Thyroid gland (tissue), 4 donors: ENCODE measurements around the gene CAPN3. TPM values are rescaled to one million over a fixed set of nuclear protein-coding genes. Genes with fewer than 3 reads are reported as not detected.

Source experiments
- DNase-seq, 2 donors: peaks; one replicate each; pipeline ENCODE4 v3.0.0-alpha.2; 2019
- H3K27ac ChIP-seq, 3 donors: fragments of 200-600 bp; sonication (generic); 1 replicate in 2 of 3; 2 replicates in 1 of 3; pipeline ENCODE4 v1.5.1; 2016 to 2019; ENCODE audit warnings: mild to moderate bottlenecking in 1 of 3, moderate library complexity in 1 of 3
- H3K27me3 ChIP-seq: fragments of 200-600 bp; sonication (generic); one replicate; pipeline ENCODE4 v1.5.1; 2019
- H3K36me3 ChIP-seq, 2 donors: fragments of 200-600 bp; sonication (generic); one replicate each; pipeline ENCODE4 v1.5.1; 2016 to 2019
- H3K4me1 ChIP-seq, 2 donors: fragments of 200-600 bp; sonication (generic); one replicate each; pipeline ENCODE4 v1.5.1; 2017 to 2019
- H3K4me3 ChIP-seq, 3 donors: fragments of 200-600 bp; sonication (generic); replicated peaks in 1 of 3; 1 replicate in 2 of 3; 2 replicates in 1 of 3; pipeline ENCODE4 v1.5.1; 2016; ENCODE audit warnings: mild to moderate bottlenecking in 1 of 3
- H3K9me3 ChIP-seq: fragments of 200-600 bp; sonication (generic); one replicate; pipeline ENCODE4 v1.5.1; 2017
- POLR2A ChIP-seq, 2 donors: fragments of 450-650 bp; IDR thresholded peaks; one replicate each; pipeline ENCODE4 v1.6.1; 2017; ENCODE audit warnings: antibody characterized with exemption in 2 of 2, mild to moderate bottlenecking in 2 of 2, moderate library complexity in 1 of 2
- WGBS, 2 donors: methylation state at CpG; one replicate each; pipeline ENCODE4 v1.1.5; 2017; 5-methylcytosine and 5-hydroxymethylcytosine counted together
- intact Hi-C: fragments of 100-400 bp; cut with DNase I; formaldehyde crosslinking; loops from one replicate; pipeline ENCODE4 v1.15.1; 2023
- total RNA-seq, 4 donors: library from RNA; depleted of rRNA; stranded (reverse); fragments of >200 nt; gene quantifications; one replicate each; pipeline ENCODE4 v1.2.3, GENCODE V29; 2016
- TF ChIP-seq, protein P1 (sequence below), 6 experiments: fragments of 200-600 bp in 3 of 6; fragments of 450-650 bp in 3 of 6; sonication (generic) in 3 of 6; IDR thresholded peaks; one replicate each; pipeline ENCODE4 v1.5.1; 2016 to 2019; ENCODE audit warnings: antibody characterized with exemption in 6 of 6, mild to moderate bottlenecking in 2 of 6, inconsistent platforms in 1 of 6, moderate library complexity in 1 of 6

CAPN3 gene
- total RNA-seq, 4 donors from 2014 or later, result 3.0 to 6.8 (median 4.0) TPM

DNA sequence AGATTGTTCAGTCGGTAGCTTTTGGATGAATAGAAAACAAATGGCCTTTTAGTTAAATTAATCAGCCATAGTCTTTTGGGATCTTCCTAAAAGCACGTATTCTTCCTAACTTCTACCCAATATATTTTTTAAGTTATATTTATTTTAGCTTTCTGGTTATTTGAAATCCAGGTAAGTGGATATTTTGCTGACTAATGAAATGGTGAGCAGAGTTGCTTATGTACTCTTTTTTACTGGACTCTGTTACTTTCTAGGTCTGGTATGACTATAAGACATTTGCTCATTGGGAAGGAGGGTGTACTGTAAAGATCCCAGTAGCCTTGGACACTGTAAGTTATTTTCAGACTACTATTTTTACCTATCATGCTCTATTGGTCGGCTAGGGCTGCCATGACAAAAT is 13.8 kb upstream of the CAPN3 start:
- TF ChIP-seq, protein P1, sequence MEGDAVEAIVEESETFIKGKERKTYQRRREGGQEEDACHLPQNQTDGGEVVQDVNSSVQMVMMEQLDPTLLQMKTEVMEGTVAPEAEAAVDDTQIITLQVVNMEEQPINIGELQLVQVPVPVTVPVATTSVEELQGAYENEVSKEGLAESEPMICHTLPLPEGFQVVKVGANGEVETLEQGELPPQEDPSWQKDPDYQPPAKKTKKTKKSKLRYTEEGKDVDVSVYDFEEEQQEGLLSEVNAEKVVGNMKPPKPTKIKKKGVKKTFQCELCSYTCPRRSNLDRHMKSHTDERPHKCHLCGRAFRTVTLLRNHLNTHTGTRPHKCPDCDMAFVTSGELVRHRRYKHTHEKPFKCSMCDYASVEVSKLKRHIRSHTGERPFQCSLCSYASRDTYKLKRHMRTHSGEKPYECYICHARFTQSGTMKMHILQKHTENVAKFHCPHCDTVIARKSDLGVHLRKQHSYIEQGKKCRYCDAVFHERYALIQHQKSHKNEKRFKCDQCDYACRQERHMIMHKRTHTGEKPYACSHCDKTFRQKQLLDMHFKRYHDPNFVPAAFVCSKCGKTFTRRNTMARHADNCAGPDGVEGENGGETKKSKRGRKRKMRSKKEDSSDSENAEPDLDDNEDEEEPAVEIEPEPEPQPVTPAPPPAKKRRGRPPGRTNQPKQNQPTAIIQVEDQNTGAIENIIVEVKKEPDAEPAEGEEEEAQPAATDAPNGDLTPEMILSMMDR (IDR thresholded peaks at IDR 0.05), result no peak
- no peak for TF ChIP-seq POLR2A (IDR thresholded peaks at IDR 0.05)
- peaks cover 0 to 14% of the 10 kb centered on the region in 2 donors for H3K36me3 ChIP-seq
- H3K9me3 ChIP-seq, result no peaks in the 10 kb centered on the region
- intact Hi-C loops, result no loop called here
- no peaks in the 10 kb centered on the region for H3K4me1 ChIP-seq
- no peak overlapping the region for H3K4me3 ChIP-seq
- no peak overlapping the region for H3K27ac ChIP-seq
- 94 to 98% methylated on average over 3 of the region's 3 CpGs for WGBS, 2 donors
- H3K27me3 ChIP-seq, result no peaks in the 10 kb centered on the region
- no peak for DNase-seq

DNA sequence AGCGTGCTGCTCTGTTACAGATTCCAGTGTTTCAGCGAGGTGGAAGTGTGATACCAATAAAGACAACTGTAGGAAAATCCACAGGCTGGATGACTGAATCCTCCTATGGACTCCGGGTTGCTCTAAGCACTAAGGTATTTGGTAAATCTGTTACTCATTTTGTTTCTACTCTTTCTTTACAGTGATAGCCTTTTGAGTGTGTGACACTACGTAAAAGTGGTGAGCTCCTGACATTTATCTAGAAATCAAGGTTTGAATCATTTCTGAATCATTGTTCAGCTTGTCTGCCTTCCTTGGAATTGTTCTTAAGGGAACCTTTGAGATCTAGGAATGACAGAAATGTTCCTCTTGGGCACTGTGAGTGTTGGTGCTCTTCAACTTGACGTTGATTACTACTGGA is 11.2 kb upstream of the CAPN3 start:
- Histone ChIP-seq H3K4me3 (no peak overlapping the region), H3K36me3 (peaks cover 0 to 20% of the 10 kb centered on the region in 2 donors), H3K4me1 (no peaks in the 10 kb centered on the region), H3K27me3 (no peaks in the 10 kb centered on the region), H3K9me3 (no peaks in the 10 kb centered on the region), H3K27ac (no peak overlapping the region)
- intact Hi-C loops, result no loop called here
- no peak for DNase-seq
- TF ChIP-seq POLR2A (IDR thresholded peaks at IDR 0.05), result no peak
- TF ChIP-seq, protein P1 (IDR thresholded peaks at IDR 0.05), result no peak
- WGBS, 2 donors, result 91 to 96% methylated on average over 5 of the region's 5 CpGs

DNA sequence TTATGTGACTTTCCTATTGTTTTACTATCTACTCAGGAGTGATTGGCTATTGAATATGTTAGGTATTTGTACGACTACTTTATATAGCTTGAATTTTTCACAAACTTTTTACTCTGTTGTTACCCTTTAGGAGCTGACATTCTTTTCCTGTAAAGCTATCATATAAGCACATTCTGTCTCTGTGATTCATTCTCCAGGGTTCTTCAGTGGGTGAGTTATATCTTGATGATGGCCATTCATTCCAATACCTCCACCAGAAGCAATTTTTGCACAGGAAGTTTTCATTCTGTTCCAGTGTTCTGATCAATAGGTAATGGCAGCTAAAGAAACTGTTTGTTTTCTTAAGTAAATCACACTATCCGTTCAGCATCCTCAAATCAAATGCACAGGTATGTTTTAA is 10.1 kb upstream of the CAPN3 start:
- Histone ChIP-seq H3K4me1 (no peaks in the 10 kb centered on the region), H3K36me3 (peaks cover 0 to 15% of the 10 kb centered on the region in 2 donors), H3K27me3 (no peaks in the 10 kb centered on the region), H3K4me3 (no peak overlapping the region), H3K27ac (no peak overlapping the region), H3K9me3 (no peaks in the 10 kb centered on the region)
- intact Hi-C loops, result no loop called here
- no peak for DNase-seq
- 93 to 96% methylated on average over 2 of the region's 2 CpGs for WGBS, 2 donors
- TF ChIP-seq POLR2A (IDR thresholded peaks at IDR 0.05), result no peak
- TF ChIP-seq, protein P1 (IDR thresholded peaks at IDR 0.05), result no peak

DNA sequence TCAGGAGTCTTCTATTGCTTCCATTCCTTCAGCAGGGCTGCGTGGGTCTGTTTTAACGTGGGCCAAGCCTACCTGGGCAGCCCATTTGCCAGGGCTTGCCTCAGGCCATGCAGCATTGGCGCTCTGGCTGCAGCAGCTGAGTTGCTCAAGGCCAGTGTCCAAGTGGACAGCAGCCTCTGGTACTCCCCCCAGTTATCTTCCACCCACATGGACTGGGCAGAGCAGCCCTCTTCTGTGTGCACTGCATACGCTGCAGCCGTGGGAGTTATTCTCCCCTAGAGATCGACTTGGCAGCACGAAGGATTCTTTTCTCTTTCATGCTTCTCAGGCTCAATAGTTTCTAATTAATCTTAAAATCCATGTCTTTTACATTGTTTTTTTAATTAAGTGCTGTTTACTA is 6.9 kb upstream of the CAPN3 start:
- intact Hi-C loops, result no loop called here
- DNase-seq, result no peak
- Histone ChIP-seq H3K4me1 (no peaks in the 10 kb centered on the region), H3K27me3 (no peaks in the 10 kb centered on the region), H3K9me3 (no peaks in the 10 kb centered on the region), H3K4me3 (no peak overlapping the region), H3K36me3 (peaks cover 0 to 10% of the 10 kb centered on the region in 2 donors), H3K27ac (no peak overlapping the region)
- TF ChIP-seq, protein P1 (IDR thresholded peaks at IDR 0.05), result no peak
- TF ChIP-seq POLR2A (IDR thresholded peaks at IDR 0.05), result no peak
- 78 to 89% methylated on average over 7 of the region's 7 CpGs for WGBS, 2 donors

DNA sequence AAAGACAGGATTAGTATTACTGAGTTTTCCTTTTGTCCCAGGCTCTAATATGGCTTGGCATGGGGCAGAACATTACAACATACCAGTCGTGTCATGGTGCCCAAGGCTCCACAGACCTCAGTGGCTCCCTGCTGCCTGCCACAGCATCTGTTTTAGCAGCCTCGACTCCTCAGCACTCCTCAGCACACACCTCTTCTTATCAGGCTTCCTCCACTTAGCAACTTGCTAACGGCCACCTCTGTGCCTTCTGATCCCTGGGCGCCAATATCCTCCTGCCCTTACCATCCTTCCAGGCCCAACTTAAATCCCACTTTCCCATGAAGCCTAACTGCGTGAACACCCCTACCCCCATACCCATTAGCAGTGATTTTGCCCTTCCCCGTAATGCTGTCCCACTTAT is 6.2 kb upstream of the CAPN3 start:
- Histone ChIP-seq H3K36me3 (peaks cover 0 to 10% of the 10 kb centered on the region in 2 donors), H3K4me3 (no peak overlapping the region), H3K27ac (no peak overlapping the region), H3K9me3 (no peaks in the 10 kb centered on the region), H3K27me3 (no peaks in the 10 kb centered on the region), H3K4me1 (no peaks in the 10 kb centered on the region)
- DNase-seq, result no peak
- 86 to 88% methylated on average over 6 of the region's 6 CpGs for WGBS, 2 donors
- intact Hi-C loops, result no loop called here
- TF ChIP-seq, protein P1 (IDR thresholded peaks at IDR 0.05), result no peak
- no peak for TF ChIP-seq POLR2A (IDR thresholded peaks at IDR 0.05)
